GM12874 (cell line): ENCODE results near the gene MED1.

Experiments used
- TF ChIP-seq, protein P1 (sequence below): IDR thresholded peaks from 2 replicates; pipeline ENCODE4 v1.5.1; 2011; ENCODE audit warnings: low read depth, mild to moderate bottlenecking, control low read depth, low read length, moderate library complexity; ENCODE audit not compliant: insufficient read depth

Gene MED1, protein sequence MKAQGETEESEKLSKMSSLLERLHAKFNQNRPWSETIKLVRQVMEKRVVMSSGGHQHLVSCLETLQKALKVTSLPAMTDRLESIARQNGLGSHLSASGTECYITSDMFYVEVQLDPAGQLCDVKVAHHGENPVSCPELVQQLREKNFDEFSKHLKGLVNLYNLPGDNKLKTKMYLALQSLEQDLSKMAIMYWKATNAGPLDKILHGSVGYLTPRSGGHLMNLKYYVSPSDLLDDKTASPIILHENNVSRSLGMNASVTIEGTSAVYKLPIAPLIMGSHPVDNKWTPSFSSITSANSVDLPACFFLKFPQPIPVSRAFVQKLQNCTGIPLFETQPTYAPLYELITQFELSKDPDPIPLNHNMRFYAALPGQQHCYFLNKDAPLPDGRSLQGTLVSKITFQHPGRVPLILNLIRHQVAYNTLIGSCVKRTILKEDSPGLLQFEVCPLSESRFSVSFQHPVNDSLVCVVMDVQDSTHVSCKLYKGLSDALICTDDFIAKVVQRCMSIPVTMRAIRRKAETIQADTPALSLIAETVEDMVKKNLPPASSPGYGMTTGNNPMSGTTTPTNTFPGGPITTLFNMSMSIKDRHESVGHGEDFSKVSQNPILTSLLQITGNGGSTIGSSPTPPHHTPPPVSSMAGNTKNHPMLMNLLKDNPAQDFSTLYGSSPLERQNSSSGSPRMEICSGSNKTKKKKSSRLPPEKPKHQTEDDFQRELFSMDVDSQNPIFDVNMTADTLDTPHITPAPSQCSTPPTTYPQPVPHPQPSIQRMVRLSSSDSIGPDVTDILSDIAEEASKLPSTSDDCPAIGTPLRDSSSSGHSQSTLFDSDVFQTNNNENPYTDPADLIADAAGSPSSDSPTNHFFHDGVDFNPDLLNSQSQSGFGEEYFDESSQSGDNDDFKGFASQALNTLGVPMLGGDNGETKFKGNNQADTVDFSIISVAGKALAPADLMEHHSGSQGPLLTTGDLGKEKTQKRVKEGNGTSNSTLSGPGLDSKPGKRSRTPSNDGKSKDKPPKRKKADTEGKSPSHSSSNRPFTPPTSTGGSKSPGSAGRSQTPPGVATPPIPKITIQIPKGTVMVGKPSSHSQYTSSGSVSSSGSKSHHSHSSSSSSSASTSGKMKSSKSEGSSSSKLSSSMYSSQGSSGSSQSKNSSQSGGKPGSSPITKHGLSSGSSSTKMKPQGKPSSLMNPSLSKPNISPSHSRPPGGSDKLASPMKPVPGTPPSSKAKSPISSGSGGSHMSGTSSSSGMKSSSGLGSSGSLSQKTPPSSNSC (N-terminal part only)

DNA sequence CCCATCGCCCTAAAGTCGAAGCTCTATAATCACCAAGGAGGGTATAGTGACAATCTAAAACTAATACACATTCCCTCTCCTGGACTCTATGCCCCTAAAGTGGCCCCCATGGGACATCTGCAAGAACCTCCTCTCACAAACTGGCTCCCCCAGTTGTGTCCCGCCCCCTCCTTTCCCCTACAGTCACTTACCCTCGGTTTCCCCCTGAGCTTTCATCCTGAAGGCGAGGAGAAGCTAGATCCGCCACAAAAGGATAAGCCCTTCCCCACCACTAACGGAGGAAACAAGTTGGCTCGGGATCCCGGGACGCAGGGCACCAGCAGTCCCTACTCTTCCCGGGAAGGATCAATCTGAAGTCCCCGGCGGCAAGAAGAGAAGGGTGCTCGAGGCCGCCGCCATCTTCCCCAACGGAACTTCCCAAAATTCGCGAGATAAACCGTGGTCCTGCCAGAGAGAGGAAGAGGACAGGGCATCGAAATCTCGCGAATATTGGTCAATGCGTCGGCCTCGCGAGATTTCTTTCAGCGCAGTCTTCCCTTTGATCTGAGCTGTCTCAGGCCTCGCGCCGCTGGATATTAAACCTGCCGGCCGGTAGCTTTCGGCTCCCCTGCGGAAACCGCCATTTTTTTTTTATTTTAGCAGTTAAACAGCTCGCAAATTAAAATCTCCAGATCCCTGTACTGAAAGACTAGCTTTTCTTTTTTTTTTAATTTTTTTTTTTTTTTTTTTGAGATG is at the start of gene MED1:
TSS of gene MED1 (minus strand) at position 417 of the 735 bp plus-strand sequence. CDS start at position 216, 201 bp downstream.
- TF ChIP-seq, protein P1, sequence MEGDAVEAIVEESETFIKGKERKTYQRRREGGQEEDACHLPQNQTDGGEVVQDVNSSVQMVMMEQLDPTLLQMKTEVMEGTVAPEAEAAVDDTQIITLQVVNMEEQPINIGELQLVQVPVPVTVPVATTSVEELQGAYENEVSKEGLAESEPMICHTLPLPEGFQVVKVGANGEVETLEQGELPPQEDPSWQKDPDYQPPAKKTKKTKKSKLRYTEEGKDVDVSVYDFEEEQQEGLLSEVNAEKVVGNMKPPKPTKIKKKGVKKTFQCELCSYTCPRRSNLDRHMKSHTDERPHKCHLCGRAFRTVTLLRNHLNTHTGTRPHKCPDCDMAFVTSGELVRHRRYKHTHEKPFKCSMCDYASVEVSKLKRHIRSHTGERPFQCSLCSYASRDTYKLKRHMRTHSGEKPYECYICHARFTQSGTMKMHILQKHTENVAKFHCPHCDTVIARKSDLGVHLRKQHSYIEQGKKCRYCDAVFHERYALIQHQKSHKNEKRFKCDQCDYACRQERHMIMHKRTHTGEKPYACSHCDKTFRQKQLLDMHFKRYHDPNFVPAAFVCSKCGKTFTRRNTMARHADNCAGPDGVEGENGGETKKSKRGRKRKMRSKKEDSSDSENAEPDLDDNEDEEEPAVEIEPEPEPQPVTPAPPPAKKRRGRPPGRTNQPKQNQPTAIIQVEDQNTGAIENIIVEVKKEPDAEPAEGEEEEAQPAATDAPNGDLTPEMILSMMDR = no peak

DNA sequence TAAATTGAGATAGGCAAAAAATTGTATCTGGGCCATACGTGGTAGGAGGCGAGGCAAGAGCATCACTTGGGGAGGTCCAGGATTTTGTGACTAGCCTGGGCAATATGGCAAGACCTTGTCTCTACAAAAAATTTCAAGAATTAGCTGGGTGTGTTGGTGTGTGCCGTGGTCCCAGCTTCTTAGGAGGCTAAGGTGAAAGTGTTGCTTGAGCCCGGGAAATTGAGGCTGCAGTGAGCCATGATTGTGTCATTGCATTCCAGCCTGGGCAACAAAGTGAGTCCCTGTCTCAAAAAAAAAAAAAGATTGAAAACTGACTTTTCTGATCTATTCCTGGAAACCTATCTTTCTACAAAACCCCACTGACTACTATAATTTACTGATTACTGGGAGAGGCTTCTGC is 36.9 kb upstream of the MED1 start:
- TF ChIP-seq, protein P1 = no peak

DNA sequence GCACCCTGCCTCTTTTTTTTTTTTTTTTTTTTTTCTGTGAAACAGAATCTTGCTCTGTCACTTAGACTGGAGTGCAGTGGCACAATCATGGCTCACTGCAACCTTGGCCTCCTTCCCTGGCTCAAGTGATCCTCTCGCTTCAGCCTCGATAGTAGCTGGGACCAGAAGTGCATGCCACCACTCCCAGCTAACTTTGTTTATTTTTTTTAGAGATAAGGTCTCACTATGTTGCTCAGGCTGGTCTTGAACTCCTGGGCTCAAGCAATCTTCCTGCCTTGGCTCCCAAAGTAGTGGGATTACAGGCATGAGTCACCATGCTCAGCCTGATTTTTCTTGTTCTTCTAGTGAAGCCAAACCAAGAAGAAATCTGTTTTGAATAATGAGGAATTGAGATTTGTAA is 35.2 kb upstream of the MED1 start:
- TF ChIP-seq, protein P1 = no peak

DNA sequence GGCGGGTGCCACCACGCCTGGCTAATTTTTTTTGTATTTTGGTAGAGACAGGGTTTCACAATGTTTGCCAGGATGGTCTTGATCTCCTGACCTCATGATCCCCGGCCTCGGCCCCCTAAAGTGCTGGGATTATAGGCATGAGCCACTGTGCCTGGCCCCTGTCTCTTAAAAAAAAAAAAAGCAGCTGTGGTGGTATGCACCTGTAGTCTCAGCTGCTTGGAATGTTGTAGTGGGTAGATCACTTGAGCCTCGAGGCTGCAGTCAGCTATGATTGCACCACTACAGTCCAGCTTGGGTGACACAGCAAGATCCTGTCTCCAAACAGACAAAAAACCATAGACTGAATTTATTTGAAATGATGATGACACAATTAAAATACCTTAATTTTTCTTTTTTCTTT is 34.5 kb upstream of the MED1 start:
- TF ChIP-seq, protein P1 = no peak

DNA sequence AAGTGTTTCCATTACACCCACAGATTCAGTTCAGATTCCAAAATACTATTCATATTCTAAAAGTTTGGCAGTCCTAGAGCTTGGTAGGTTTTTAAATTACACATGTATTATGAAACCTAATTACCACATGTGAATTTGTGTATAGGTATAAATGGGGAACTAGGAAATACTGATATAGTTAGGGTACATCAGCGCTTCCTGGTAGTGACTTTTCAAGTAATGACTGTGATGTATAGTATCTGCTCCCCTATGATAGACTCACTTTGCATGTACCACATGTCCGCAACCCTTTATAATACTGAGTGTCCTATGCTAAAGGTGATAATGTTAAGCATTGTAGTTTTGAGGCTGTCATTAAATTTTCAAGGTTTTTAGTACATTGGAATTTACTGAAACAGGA is 33.1 kb upstream of the MED1 start:
- TF ChIP-seq, protein P1 = no peak

DNA sequence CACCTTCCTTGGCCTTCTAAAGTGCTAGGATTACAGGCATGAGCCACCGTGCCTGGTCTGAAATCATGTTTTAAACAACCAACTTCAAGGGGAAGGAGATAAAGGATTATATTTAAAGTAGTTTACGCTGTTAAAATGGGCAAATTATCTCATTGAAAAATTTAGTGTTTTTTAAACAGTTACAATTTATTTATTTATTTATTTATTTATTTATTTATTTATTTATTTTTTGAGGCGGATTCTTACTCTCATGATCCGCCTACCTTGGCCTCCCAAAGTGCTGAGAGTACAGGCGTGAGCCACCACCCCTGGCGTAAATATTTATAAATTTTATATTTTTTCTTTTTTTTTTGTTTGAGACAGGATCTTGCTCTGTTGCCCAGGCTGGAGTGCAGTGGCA is 32.4 kb upstream of the MED1 start:
- TF ChIP-seq, protein P1 = no peak
